GM21423 (cell line): ENCODE results near the gene DOCK2.

ENCODE experiments used
- ATAC-seq: cut with Tn5 transposase; IDR thresholded peaks from one replicate; pipeline ENCODE4 v1.9.1; 2021; ENCODE audit warnings: mild to moderate bottlenecking, moderate library complexity; ENCODE audit not compliant: unreplicated experiment

Gene DOCK2

GRCh38 chr5:169970339-169970738, 333.3 kb downstream of the DOCK2 start:
- peak; percentile 70 for ATAC-seq

- ATAC-seq, result no peak
Observed at GRCh38 chr5:169970911-169971765, 334.1 kb downstream of the DOCK2 start.

GRCh38 chr5:169971780-169972179, 334.7 kb downstream of the DOCK2 start:
- ATAC-seq, result no peak

- no peak for ATAC-seq
Observed at GRCh38 chr5:169973056-169973455, 336.0 kb downstream of the DOCK2 start.

GRCh38 chr5:169974121-169974770, 337.2 kb downstream of the DOCK2 start:
- no peak for ATAC-seq

- ATAC-seq, result no peak
Observed at GRCh38 chr5:169978714-169979113, 341.6 kb downstream of the DOCK2 start.

- ATAC-seq, result no peak
Observed at GRCh38 chr5:169979871-169980270, 342.8 kb downstream of the DOCK2 start.

GRCh38 chr5:169980418-169981053, 343.5 kb downstream of the DOCK2 start, which contains the start of gene INSYN2B:
INSYN2B (minus strand) TSS chr5:169980495; CDS start chr5:169883898, 96,597 bp downstream.
- ATAC-seq, result peak; percentile 66

GRCh38 chr5:169988206-169988605, 351.1 kb downstream of the DOCK2 start:
- no peak for ATAC-seq

- no peak for ATAC-seq
Observed at GRCh38 chr5:169988947-169989346, 351.9 kb downstream of the DOCK2 start.

GRCh38 chr5:169989365-169989764, 352.3 kb downstream of the DOCK2 start:
- no peak for ATAC-seq

- ATAC-seq, result no peak
Observed at GRCh38 chr5:169991115-169991869, 354.2 kb downstream of the DOCK2 start.

GRCh38 chr5:169992789-169993484, 355.9 kb downstream of the DOCK2 start:
- ATAC-seq, result no peak

GRCh38 chr5:169993485-169993790, 356.4 kb downstream of the DOCK2 start:
- no peak for ATAC-seq

GRCh38 chr5:169997798-169998197, 360.7 kb downstream of the DOCK2 start:
- peak; percentile 52 for ATAC-seq

- ATAC-seq, result no peak
Observed at GRCh38 chr5:169999621-170000020, 362.5 kb downstream of the DOCK2 start.

- ATAC-seq, result no peak
Observed at GRCh38 chr5:170000155-170000554, 363.1 kb downstream of the DOCK2 start.

- no peak for ATAC-seq
Observed at GRCh38 chr5:170006021-170006420, 368.9 kb downstream of the DOCK2 start.

- ATAC-seq, result no peak
Observed at GRCh38 chr5:170008376-170008775, 371.3 kb downstream of the DOCK2 start.

- no peak for ATAC-seq
Observed at GRCh38 chr5:170010595-170010994, 373.5 kb downstream of the DOCK2 start.

- no peak for ATAC-seq
Observed at GRCh38 chr5:170011751-170012150, 374.7 kb downstream of the DOCK2 start.
